Vagina (tissue), 2 donors: Measurements from ENCODE around the gene CTSA.

ENCODE experiments used
- POLR2A ChIP-seq, 2 donors: fragments of 450-650 bp; IDR thresholded peaks; one replicate each; pipeline ENCODE4 v1.6.1; 2017; ENCODE audit warnings: antibody characterized with exemption in 2 of 2, mild to moderate bottlenecking in 2 of 2, moderate library complexity in 2 of 2
- TF ChIP-seq, protein P1 (sequence below), 3 experiments: fragments of 450-650 bp in 2 of 3; fragments of 200-600 bp in 1 of 3; sonication (generic) in 1 of 3; IDR thresholded peaks; one replicate each; pipeline ENCODE4 v1.5.1; 2017 to 2019; ENCODE audit warnings: antibody characterized with exemption in 3 of 3, mild to moderate bottlenecking in 2 of 3, moderate library complexity in 2 of 3

- TF ChIP-seq, protein P1, sequence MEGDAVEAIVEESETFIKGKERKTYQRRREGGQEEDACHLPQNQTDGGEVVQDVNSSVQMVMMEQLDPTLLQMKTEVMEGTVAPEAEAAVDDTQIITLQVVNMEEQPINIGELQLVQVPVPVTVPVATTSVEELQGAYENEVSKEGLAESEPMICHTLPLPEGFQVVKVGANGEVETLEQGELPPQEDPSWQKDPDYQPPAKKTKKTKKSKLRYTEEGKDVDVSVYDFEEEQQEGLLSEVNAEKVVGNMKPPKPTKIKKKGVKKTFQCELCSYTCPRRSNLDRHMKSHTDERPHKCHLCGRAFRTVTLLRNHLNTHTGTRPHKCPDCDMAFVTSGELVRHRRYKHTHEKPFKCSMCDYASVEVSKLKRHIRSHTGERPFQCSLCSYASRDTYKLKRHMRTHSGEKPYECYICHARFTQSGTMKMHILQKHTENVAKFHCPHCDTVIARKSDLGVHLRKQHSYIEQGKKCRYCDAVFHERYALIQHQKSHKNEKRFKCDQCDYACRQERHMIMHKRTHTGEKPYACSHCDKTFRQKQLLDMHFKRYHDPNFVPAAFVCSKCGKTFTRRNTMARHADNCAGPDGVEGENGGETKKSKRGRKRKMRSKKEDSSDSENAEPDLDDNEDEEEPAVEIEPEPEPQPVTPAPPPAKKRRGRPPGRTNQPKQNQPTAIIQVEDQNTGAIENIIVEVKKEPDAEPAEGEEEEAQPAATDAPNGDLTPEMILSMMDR (IDR thresholded peaks at IDR 0.05): no peak
- TF ChIP-seq POLR2A (IDR thresholded peaks at IDR 0.05): no peak
These were observed 7.2 kb downstream of the CTSA start for GRCh38 chr20:45898285-45898684.
